HT-29 (cell line): ENCODE data around the gene MLLT6. TPM values are rescaled to one million over a fixed set of nuclear protein-coding genes. Genes with fewer than 3 reads are reported as not detected.

Experiments used
- DNase-seq: peaks from one replicate; pipeline ENCODE4 v3.0.0-alpha.2; 2015; ENCODE audit warnings: low spot score
- total RNA-seq: library from RNA; depleted of rRNA; stranded (reverse); fragments of >200 nt; shearing (Covaris generic); gene quantifications from 2 replicates; pipeline ENCODE4 v1.2.3, GENCODE V29; 2014

Gene MLLT6
- total RNA-seq, 1 experiment from 2014 or later, result 252 TPM

DNA sequence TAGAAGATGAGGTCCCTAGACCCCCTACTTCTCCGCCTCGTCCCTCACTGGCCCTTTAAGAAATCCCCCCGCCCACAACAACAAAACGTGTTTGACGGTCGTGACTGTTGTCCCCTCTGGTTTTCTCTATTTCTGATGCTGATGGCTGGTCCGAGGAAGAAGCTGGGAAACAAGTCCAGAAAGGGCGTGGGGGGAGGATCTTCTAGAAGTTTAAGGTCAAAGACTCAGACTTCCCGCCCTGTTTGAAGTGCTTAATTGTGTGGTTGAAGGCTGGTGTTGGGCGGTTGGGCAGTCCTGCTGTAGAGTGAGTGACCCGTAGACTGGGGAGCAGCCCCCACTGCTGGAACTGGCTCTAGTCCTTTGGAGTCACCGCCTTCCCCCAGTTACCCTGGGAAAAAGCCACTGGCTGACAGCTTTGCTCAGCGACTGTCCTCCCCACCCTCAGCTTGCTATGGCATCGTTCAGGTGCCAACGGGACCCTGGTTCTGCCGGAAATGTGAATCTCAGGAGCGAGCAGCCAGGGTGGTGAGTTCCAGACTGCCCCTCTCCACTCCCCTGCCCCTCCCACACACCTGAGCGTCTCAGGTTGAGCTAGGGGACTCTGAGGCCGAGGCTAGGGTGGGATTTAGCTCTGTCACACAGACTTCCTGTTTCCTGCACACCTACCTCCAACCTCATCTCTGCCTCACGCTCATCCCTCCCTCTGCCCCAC lies 1.6 kb downstream of the MLLT6 start:
- peak; percentile 72 for DNase-seq

DNA sequence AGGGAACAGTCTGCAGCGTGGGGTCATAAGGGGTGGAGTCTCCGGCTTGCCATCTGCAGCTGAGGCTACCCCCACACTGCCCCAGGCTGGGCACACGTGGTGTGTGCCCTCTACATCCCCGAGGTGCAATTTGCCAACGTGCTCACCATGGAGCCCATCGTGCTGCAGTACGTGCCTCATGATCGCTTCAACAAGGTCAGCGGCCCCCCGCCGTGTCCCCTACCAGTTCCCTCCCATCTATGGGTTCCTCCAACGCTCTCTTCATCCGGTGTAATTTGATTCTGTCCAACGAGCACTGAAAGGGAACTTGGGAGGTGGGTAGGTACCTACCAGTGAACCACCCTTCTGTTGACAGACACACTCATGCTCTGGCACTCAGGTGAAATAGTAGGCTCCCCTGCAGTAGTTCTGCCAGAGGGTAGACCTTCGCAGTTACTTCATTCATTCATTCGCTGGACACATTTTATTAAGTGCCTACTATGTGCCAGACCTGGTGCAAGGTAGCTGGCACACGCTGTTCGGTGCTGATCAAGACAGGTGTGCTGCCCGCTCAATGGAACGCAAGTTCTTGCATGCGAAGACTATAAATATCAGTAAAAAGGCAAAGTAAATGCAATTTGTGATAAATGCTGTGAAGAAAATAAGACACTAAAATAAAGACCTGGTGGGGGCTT lies 2.7 kb downstream of the MLLT6 start:
- DNase-seq, result no peak

DNA sequence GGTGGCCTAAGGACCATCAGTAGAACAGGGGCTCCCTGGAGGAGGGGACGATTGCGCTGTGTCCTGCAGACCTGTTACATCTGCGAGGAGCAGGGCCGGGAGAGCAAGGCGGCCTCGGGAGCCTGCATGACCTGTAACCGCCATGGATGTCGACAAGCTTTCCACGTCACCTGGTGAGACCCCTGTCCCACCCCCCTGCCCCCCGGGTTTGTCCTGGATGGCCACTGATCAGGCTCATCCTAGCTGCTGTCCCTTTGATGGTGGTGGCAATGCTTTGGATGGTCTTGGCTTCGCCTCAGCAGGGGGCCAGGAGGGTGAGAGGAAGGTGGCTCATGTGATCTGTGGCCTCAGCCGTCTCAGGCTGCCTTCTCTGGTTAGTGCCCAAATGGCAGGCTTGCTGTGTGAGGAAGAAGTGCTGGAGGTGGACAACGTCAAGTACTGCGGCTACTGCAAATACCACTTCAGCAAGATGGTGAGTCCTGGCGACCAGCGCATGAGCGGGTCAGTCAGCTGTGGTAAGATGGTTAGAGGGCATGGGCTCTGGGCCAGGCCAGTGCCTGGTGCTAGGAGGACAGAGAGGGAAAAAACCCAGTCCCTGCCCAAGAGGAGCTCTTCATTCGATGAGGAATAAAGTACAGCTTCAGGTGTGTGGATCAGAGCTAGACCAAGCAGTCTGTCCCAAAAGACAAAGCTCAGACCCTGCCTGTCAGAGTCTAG lies 4.2 kb downstream of the MLLT6 start:
- no peak for DNase-seq

GRCh38 chr17:38709864-38710603 lies 5.0 kb downstream of the MLLT6 start:
- no peak for DNase-seq

GRCh38 chr17:38710604-38710962 lies 5.5 kb downstream of the MLLT6 start:
- no peak for DNase-seq

DNA sequence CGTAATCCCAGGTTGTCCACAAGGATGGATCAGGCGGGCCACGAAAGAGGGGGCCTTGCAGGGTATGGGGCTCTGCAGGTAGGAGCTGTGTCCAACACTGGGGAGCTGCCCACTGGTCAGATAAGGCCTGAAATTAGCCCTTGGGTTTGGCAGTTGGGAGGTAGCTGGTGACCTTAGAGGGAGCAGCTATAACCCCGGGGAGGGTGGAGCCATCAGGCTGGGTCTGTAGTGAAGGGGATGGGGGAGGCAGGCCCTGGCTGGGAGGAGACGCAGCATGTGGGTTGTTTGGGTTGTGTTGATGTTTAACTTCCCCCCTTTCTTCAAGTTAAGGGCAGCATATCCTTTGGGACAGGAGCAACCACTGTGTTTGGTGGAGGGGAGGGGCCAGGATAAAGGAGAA lies 5.9 kb downstream of the MLLT6 start:
- no peak for DNase-seq

DNA sequence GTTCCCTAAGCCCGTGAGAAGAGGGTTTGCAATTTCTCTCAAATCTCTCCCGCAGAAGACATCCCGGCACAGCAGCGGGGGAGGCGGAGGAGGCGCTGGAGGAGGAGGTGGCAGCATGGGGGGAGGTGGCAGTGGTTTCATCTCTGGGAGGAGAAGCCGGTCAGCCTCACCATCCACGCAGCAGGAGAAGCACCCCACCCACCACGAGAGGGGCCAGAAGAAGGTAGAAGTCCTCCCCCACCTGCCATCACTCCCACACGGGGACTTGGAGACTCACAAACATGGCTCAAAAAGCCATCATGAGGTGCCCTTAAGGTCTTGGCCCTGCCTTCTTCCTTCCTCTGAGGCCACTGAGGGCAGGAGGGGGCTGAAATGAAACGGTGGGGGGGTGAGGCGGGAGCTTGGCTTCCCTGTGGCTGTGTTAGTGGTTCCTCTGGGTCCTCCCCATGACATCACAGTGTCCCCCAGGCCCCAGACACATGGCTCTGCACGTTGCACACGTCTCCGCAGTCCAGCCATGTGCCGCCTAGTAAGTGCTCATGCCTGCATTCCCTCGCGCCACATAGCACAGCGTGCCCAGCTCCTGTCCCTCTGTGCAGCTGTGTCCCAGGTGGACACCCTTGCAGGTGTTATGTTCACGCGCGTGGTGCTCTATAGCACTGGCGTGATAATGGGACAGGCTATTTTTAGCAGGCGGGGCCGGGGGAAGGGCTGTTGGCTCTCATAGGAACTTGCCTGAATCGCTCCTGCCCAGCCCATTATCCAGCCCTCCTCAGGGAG lies 6.9 kb downstream of the MLLT6 start:
- no peak for DNase-seq

DNA sequence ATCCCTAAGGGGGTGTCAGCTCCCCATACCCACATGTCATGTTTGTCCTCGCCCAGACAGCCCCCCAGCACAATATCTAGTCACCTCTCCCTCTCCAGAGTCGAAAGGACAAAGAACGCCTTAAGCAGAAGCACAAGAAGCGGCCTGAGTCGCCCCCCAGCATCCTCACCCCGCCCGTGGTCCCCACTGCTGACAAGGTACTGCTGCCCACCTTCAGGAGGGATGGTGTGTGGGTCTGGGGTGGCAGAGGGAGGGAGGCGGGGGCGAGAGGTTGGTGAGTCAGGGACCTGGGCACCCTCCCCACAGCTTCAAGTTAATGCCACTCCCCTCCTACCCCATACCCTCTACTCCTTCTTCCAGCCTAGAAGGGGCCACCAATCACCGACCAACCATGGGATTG lies 7.5 kb downstream of the MLLT6 start:
- DNase-seq, result no peak

- DNase-seq, result no peak
These were observed 8.5 kb downstream of the MLLT6 start for GRCh38 chr17:38713456-38714075.

DNA sequence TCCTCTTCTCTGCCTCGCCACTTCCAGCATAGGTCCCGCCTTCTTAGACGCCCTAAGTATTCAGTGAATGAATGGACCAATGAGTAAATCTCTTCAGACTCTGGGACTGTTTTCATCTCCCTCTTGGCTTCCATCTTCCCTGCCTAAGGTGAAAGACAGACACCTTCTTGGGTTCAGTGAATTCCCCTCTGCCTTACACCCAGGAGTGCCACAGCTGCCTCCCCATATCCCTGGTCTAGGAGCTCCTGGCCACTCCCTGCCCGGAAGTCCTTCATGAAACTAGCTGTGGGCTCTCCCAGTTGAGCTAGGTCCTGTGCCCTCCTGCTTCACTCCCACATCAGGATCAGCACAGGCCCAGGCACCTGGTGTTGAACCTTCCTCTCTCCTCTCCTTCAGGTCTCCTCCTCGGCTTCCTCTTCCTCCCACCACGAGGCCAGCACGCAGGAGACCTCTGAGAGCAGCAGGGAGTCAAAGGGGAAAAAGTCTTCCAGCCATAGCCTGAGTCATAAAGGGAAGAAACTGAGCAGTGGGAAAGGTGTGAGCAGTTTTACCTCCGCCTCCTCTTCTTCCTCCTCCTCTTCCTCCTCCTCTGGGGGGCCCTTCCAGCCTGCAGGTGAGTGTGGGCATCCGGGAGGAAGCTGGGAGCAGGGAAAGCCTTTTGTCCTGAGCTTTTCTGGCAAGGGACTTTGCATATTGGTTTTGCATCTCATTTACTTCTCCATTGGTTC lies 10.3 kb downstream of the MLLT6 start:
- DNase-seq, result no peak

DNA sequence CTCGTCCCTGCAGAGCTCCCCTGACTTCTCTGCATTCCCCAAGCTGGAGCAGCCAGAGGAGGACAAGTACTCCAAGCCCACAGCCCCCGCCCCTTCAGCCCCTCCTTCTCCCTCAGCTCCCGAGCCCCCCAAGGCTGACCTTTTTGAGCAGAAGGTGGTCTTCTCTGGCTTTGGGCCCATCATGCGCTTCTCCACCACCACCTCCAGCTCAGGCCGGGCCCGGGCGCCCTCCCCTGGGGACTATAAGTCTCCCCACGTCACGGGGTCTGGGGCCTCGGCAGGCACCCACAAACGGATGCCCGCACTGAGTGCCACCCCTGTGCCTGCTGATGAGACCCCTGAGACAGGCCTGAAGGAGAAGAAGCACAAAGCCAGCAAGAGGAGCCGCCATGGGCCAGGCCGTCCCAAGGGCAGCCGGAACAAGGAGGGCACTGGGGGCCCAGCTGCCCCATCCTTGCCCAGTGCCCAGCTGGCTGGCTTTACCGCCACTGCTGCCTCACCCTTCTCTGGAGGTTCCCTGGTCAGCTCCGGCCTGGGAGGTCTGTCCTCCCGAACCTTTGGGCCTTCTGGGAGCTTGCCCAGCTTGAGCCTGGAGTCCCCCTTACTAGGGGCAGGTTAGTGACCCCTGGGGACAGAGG lies 11.4 kb downstream of the MLLT6 start:
- DNase-seq, result no peak

DNA sequence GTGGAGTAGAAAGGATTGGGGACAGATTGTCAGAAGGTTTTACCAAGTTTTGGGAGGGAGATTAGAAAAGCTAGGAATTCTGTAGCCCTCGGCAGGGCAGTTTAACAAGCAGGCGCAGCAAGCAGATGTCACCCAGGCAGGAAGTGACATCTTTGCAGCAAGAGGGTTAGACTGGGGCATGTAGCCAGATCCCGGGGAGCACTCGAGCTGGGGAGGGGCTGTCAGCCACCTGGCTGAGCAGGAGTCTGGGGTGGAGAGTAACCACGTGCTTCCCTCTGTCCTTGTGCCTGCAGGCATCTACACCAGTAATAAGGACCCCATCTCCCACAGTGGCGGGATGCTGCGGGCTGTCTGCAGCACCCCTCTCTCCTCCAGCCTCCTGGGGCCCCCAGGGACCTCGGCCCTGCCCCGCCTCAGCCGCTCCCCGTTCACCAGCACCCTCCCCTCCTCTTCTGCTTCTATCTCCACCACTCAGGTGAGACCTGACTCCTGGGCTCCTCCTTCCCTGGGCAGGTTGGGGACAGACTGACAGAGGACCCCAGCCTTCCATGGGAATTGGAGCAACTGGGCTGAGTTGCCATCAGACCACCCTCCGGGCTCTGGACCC lies 12.2 kb downstream of the MLLT6 start:
- DNase-seq, result no peak

DNA sequence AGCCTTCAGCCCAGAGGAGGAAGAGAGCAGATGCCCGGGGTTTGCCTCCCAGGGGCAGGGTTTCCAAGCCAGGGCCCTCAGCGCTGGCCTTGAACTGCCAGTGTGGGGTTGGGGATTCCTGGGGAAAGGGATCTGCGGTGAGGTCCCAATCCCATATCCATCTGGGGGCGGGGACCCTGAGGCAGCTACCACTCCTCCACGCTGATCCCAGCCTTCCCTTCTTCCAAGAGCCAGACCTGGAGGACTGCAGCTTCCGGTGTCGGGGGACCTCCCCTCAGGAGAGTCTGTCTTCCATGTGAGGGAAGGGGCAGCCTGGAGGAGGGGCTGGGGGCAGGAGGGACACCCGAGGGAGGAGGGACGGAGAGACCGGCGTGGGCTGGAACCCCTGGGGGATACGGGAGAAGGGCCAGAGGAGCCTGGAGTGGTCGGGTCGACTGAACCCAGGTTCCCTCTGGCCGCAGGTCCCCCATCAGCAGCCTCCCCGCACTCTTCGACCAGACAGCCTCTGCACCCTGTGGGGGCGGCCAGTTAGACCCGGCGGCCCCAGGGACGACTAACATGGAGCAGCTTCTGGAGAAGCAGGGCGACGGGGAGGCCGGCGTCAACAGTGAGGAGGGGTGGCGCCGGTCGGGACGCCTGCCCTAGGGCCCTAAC lies 14.3 kb downstream of the MLLT6 start:
- DNase-seq, result no peak

DNA sequence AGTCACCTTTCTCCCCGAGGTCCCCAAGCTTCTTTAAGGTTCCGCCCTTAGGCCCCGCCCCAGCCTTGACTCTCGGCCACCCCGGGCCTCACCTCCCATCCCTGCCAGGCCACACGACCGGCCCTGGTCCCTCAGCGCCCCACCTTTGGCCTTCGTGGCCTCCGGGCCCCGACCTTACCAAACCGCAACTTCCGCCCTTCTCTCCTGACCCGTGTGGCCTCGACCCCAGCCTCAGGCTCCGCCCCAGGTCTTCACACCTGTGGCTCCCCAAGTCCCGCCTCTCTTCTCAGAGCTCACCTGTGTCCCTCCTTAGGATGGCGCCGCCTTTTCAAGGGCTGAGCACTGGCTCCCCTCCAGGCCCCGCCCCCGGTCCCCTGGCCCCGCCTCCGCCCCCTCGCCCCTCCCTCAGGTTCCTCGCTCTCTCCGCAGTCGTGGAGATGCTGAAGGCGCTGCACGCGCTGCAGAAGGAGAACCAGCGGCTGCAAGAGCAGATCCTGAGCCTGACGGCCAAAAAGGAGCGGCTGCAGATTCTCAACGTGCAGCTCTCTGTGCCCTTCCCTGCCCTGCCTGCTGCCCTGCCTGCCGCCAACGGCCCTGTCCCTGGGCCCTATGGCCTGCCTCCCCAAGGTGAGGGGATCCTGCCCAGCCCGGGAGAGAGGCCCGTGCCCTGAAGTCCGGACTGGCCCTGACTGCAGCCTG lies 15.0 kb downstream of the MLLT6 start:
- peak; percentile 68 for DNase-seq

GRCh38 chr17:38720941-38721340 lies 15.9 kb downstream of the MLLT6 start:
- DNase-seq, result no peak

- DNase-seq, result no peak
These were observed 16.7 kb downstream of the MLLT6 start for GRCh38 chr17:38721802-38722201.

DNA sequence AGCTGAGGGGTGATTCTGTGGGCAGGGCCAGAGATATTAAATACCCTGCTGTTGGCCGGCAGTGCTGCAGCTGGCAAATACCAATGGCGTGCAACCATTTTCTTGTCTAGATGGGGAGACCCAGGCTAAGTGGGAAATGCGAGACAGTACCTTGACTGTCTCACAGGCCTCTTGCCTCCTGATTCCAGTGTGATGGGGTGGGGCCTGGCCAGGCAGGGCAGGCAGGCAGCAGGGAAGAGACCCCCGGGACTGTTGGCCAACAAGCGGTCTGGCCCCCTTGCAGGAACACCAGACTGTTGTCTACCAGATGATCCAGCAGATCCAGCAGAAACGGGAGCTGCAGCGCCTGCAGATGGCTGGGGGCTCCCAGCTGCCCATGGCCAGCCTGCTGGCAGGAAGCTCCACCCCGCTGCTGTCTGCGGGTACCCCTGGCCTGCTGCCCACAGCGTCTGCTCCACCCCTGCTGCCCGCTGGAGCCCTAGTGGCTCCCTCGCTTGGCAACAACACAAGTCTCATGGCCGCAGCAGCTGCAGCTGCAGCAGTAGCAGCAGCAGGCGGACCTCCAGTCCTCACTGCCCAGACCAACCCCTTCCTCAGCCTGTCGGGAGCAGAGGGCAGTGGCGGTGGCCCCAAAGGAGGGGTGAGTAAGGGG lies 19.4 kb downstream of the MLLT6 start:
- peak; percentile 90 for DNase-seq

DNA sequence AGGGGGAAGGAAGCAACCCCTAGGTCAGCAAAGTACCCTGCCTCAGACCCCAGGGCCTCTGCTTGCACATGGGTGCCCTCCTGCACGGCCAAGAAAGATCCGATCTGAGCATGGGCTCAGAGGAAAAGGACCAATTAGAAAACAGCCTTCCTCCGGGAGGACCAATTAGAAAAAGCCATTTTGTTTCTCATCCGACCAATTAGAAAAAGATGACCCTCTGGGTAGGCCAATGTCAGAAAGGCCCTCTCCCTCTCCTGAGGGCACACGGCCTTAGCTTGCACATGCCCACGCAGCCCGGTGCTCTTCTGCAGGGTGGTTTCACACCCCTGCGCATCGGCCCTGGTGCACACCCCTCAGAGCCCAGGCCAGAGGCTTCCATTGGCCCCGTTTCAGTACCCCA lies 20.0 kb downstream of the MLLT6 start:
- DNase-seq, result no peak
